Activated naive CD4-positive, alpha-beta T cell treated with anti-CD3 and anti-CD28 coated beads, Interleukin-2, amount 50 U/mL, for 72 hours (primary cell): ENCODE data around the gene FAM83D. TPM values are rescaled to one million over a fixed set of nuclear protein-coding genes. Genes with fewer than 3 reads are reported as not detected.

Experiments
- ATAC-seq, 2 donors: fragments of 150-1000 bp; cut with Tn5 transposase; 2 replicates each; pipeline ENCODE4 v1.10.0; 2021; ENCODE audit warnings: mild to moderate bottlenecking in 2 of 2, moderate library complexity in 2 of 2
- DNase-seq, 2 donors: peaks; one replicate each; pipeline ENCODE4 v3.0.0; 2021 to 2022; ENCODE audit warnings: low spot score in 2 of 2
- H3K27ac Mint-ChIP-seq, 2 donors: one replicate each; pipeline ENCODE4 v1.8.0; 2022; ENCODE audit warnings: mild to moderate bottlenecking in 2 of 2, mixed read lengths in 2 of 2
- H3K36me3 Mint-ChIP-seq, 2 donors: one replicate each; pipeline ENCODE4 v1.8.0; 2022; ENCODE audit warnings: mixed read lengths in 2 of 2
- H3K9me3 Mint-ChIP-seq, 2 donors: one replicate each; pipeline ENCODE4 v1.8.0; 2022; ENCODE audit warnings: mixed read lengths in 2 of 2
- total RNA-seq, 2 donors: library from RNA; stranded (reverse); gene quantifications; one replicate each; pipeline ENCODE4 v1.2.3, GENCODE V29; 2022

Gene FAM83D
- total RNA-seq, 2 donors from 2014 or later: 14.5 to 18.4 TPM

GRCh38 chr20:38919683-38920082, 6.5 kb upstream of the FAM83D start:
- DNase-seq: no peak
- no peaks in the 10 kb centered on the region for H3K9me3 Mint-ChIP-seq
- H3K36me3 Mint-ChIP-seq: no peaks in the 10 kb centered on the region
- no peak overlapping the region for H3K27ac Mint-ChIP-seq
- ATAC-seq: no peak

GRCh38 chr20:38920411-38920810, 5.8 kb upstream of the FAM83D start:
- no peaks in the 10 kb centered on the region for H3K9me3 Mint-ChIP-seq
- DNase-seq: no peak
- peak overlapping the region in 1 of 2 donors; percentile 25 for H3K27ac Mint-ChIP-seq
- ATAC-seq: peak in 1 of 2 donors; percentile 9
- H3K36me3 Mint-ChIP-seq: no peaks in the 10 kb centered on the region

- no peak for ATAC-seq
- H3K9me3 Mint-ChIP-seq: no peaks in the 10 kb centered on the region
These were observed 5.4 kb upstream of the FAM83D start for GRCh38 chr20:38920851-38921250.

GRCh38 chr20:38924718-38925117, 1.5 kb upstream of the FAM83D start:
- peaks cover 6 to 9% of the 10 kb centered on the region in 2 donors for H3K36me3 Mint-ChIP-seq
- H3K9me3 Mint-ChIP-seq: no peaks in the 10 kb centered on the region
- ATAC-seq (no peak), DNase-seq (no peak)
- H3K27ac Mint-ChIP-seq: peak overlapping the region; percentile 34 to 87

More at GRCh38 chr20:38920851-38921250, 5.4 kb upstream of the FAM83D start:
- Mint-ChIP-seq H3K36me3 (no peaks in the 10 kb centered on the region), H3K27ac (peak overlapping the region in 1 of 2 donors; percentile 79)
- DNase-seq: no peak

- Mint-ChIP-seq H3K36me3 (peaks cover 6 to 9% of the 10 kb centered on the region in 2 donors), H3K27ac (peak overlapping the region; percentile 87 to 95), H3K9me3 (no peaks in the 10 kb centered on the region)
- DNase-seq (no peak), ATAC-seq (peak in 1 of 2 donors; percentile 2)
These were observed 858 bp downstream of the FAM83D start for GRCh38 chr20:38926934-38927616.

- DNase-seq: no peak
- Mint-ChIP-seq H3K36me3 (peaks cover 6 to 9% of the 10 kb centered on the region in 2 donors), H3K27ac (peak overlapping the region; percentile 4 to 87), H3K9me3 (no peaks in the 10 kb centered on the region)
- ATAC-seq: no peak
These were observed 1.8 kb downstream of the FAM83D start for GRCh38 chr20:38927902-38928578.

GRCh38 chr20:38930242-38930569, 4.0 kb downstream of the FAM83D start:
- ATAC-seq: no peak
- no peak for DNase-seq
- Mint-ChIP-seq H3K36me3 (peaks cover 6 to 9% of the 10 kb centered on the region in 2 donors), H3K9me3 (no peaks in the 10 kb centered on the region), H3K27ac (peak overlapping the region in 1 of 2 donors; percentile 84)

- no peak for ATAC-seq
- H3K27ac Mint-ChIP-seq: no peak overlapping the region
- no peak for DNase-seq
These were observed 5.8 kb downstream of the FAM83D start for GRCh38 chr20:38931984-38932383.

GRCh38 chr20:38932457-38933120, 6.4 kb downstream of the FAM83D start:
- ATAC-seq: no peak
- Mint-ChIP-seq H3K9me3 (no peaks in the 10 kb centered on the region), H3K36me3 (peaks cover 6 to 9% of the 10 kb centered on the region in 2 donors), H3K27ac (no peak overlapping the region)
- no peak for DNase-seq

More at GRCh38 chr20:38931984-38932383, 5.8 kb downstream of the FAM83D start:
- Mint-ChIP-seq H3K9me3 (no peaks in the 10 kb centered on the region), H3K36me3 (peaks cover 6 to 9% of the 10 kb centered on the region in 2 donors)

- DNase-seq (no peak), ATAC-seq (no peak)
- Mint-ChIP-seq H3K27ac (no peak overlapping the region), H3K9me3 (no peaks in the 10 kb centered on the region), H3K36me3 (peaks cover 0 to 12% of the 10 kb centered on the region in 2 donors)
These were observed 8.3 kb downstream of the FAM83D start for GRCh38 chr20:38934530-38934929.

- no peaks in the 10 kb centered on the region for H3K9me3 Mint-ChIP-seq
- no peak overlapping the region for H3K27ac Mint-ChIP-seq
- H3K36me3 Mint-ChIP-seq: peaks cover 0 to 15% of the 10 kb centered on the region in 2 donors
- no peak for ATAC-seq
- no peak for DNase-seq
These were observed 9.1 kb downstream of the FAM83D start for GRCh38 chr20:38935285-38935684.

- Mint-ChIP-seq H3K9me3 (no peaks in the 10 kb centered on the region), H3K27ac (no peak overlapping the region), H3K36me3 (peaks cover 0 to 15% of the 10 kb centered on the region in 2 donors)
- ATAC-seq: no peak
- DNase-seq: no peak
These were observed 9.8 kb downstream of the FAM83D start for GRCh38 chr20:38935967-38936407.

- H3K36me3 Mint-ChIP-seq: peaks cover 0 to 15% of the 10 kb centered on the region in 2 donors
- ATAC-seq (no peak), DNase-seq (no peak)
- no peaks in the 10 kb centered on the region for H3K9me3 Mint-ChIP-seq
- no peak overlapping the region for H3K27ac Mint-ChIP-seq
These were observed 10.8 kb downstream of the FAM83D start for GRCh38 chr20:38937000-38937399.

GRCh38 chr20:38937978-38938473, 11.8 kb downstream of the FAM83D start:
- DNase-seq (no peak), ATAC-seq (no peak)
- peaks cover 4 to 20% of the 10 kb centered on the region in 2 donors for H3K36me3 Mint-ChIP-seq
- no peaks in the 10 kb centered on the region for H3K9me3 Mint-ChIP-seq
- H3K27ac Mint-ChIP-seq: no peak overlapping the region

- no peak for ATAC-seq
- Mint-ChIP-seq H3K27ac (no peak overlapping the region), H3K9me3 (no peaks in the 10 kb centered on the region), H3K36me3 (peaks cover 4 to 20% of the 10 kb centered on the region in 2 donors)
- DNase-seq: no peak
These were observed 13.5 kb downstream of the FAM83D start for GRCh38 chr20:38939686-38940085.

- no peak overlapping the region for H3K27ac Mint-ChIP-seq
- DNase-seq: no peak
- no peaks in the 10 kb centered on the region for H3K9me3 Mint-ChIP-seq
- peaks cover 4 to 20% of the 10 kb centered on the region in 2 donors for H3K36me3 Mint-ChIP-seq
- ATAC-seq: no peak
These were observed 14.4 kb downstream of the FAM83D start for GRCh38 chr20:38940644-38941043.
